ENCODE measurements around the gene KRTAP5-10.
"Not testable (repeated sequence)": the region's sequence is repeated elsewhere in the genome, so short reads cannot be mapped to it uniquely, and the experiment has no call there.

KRTAP5-10 gene

DNA sequence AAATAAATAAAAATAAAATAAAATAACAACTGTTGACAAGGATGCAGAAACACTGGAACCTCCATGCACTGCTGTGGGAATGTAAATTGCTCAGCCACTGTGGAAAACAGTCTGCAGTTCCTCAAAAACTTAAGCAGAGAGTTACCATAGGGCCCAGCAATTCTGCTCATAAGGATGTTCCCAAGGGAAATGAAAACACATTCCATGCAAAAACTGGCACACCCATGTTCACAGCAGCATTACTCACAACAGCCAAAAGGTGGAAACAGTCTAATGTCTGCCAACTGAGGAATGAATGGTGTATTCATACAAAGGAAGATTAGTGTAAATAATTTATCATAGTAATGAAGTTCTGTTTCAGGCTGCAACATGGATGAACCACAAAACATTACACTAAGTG lies 3.2 kb upstream of the KRTAP5-10 start:
- Histone ChIP-seq H2AFZ (ENCODE audit: low read length, unreplicated experiment) (no peak overlapping the region), H3K27ac (ENCODE audit: low read depth, low read length) (no peak overlapping the region), H3K27me3 (ENCODE audit: insufficient read depth, low read length) (peaks cover 64% of the 10 kb centered on the region), H3K4me1 (ENCODE audit: control insufficient read depth, insufficient read depth, low read length, unreplicated experiment) (no peaks in the 10 kb centered on the region), H3K79me2 (ENCODE audit: control insufficient read depth, insufficient read depth, low read length, unreplicated experiment) (no peaks in the 10 kb centered on the region), H3K36me3 (ENCODE audit: insufficient read depth, low read length) (no peaks in the 10 kb centered on the region), H3K4me3 (ENCODE audit: low read depth, low read length) (no peak overlapping the region)

DNA sequence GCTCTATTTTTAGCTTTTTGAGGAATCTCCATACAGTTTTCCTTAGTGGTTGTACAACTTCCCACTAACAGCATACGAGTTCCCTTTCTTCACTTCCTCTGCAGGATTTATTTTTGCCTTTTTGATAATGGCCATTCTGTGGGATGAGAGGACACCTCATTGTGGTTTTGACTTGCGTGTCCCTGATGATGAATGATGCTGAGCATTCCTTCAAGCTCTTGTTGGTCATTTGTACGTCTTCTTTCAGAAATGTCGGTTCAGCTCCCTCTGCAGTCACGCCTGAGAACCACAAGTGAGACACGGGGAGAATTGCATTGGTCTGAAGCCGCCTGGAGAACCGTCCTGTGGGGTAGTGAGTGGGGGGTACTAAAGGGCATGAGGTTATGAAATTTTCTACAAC lies 2.0 kb upstream of the KRTAP5-10 start:
- H3K36me3 ChIP-seq (ENCODE audit: insufficient read depth, low read length): no peaks in the 10 kb centered on the region
- no peak overlapping the region for H3K4me3 ChIP-seq (ENCODE audit: low read depth, low read length)
- no peak overlapping the region for H3K27ac ChIP-seq (ENCODE audit: low read depth, low read length)
- H3K27me3 ChIP-seq (ENCODE audit: insufficient read depth, low read length): peaks cover 63% of the 10 kb centered on the region
- no peaks in the 10 kb centered on the region for H3K79me2 ChIP-seq (ENCODE audit: control insufficient read depth, insufficient read depth, low read length, unreplicated experiment)
- no peak overlapping the region for H2AFZ ChIP-seq (ENCODE audit: low read length, unreplicated experiment)
- no peaks in the 10 kb centered on the region for H3K4me1 ChIP-seq (ENCODE audit: control insufficient read depth, insufficient read depth, low read length, unreplicated experiment)

DNA sequence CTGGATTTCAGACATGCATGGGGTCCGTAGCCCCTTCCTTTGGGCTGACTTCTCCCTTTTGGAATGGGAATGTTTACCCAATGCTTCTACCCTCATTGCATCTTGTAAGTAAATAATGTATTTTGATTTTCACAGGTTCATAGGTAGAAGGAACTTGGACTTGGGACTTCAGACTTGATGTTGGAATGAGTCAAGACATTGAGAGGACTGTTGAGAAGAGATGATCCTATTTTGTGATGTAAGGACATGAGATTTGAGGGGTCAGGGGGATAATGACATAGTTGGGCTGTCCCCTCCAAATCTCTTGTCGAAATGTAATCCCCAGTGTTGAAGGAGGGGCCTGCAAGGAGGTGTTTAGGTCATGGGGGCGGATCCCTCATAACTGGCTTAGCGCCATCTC lies 933 bp upstream of the KRTAP5-10 start:
- no peak overlapping the region for H2AFZ ChIP-seq (ENCODE audit: low read length, unreplicated experiment)

DNA sequence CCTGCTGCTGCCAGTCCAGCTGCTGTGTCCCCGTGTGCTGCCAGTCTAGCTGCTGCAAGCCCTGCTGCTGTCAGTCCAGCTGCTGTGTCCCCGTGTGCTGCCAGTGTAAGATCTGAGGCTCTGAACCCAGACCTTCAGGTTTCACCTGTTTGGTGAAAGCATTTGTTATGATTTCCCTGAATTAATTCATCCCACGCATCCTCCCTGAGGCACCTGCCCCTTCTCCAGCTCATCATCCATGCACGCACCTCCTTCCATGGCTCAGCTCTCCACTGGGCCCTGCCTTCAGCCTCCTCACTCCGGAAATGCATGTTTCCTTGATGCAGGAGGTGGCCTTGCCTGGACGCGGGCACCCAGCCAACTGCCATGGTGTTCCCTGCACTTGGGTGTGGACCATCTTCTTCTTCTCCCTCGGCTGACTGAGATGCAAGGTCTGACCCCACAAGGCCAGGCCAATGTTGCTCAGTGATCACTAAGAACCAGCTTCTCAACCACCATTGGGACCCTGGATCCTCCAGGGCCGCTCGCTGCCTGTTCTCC lies 788 bp downstream of the KRTAP5-10 start:
- H2AFZ ChIP-seq (ENCODE audit: low read length, unreplicated experiment): no peak overlapping the region
- H3K27me3 ChIP-seq (ENCODE audit: insufficient read depth, low read length): peaks cover 59% of the 10 kb centered on the region
- no peaks in the 10 kb centered on the region for H3K79me2 ChIP-seq (ENCODE audit: control insufficient read depth, insufficient read depth, low read length, unreplicated experiment)
- no peak overlapping the region for H3K27ac ChIP-seq (ENCODE audit: low read depth, low read length)
- no peaks in the 10 kb centered on the region for H3K4me1 ChIP-seq (ENCODE audit: control insufficient read depth, insufficient read depth, low read length, unreplicated experiment)
- no peaks in the 10 kb centered on the region for H3K36me3 ChIP-seq (ENCODE audit: insufficient read depth, low read length)
- H3K4me3 ChIP-seq (ENCODE audit: low read depth, low read length): no peak overlapping the region

More for the DNA sequence above, 933 bp upstream of the KRTAP5-10 start:
- Histone ChIP-seq H3K27me3 (ENCODE audit: insufficient read depth, low read length) (peaks cover 61% of the 10 kb centered on the region), H3K36me3 (ENCODE audit: insufficient read depth, low read length) (no peaks in the 10 kb centered on the region), H3K79me2 (ENCODE audit: control insufficient read depth, insufficient read depth, low read length, unreplicated experiment) (no peaks in the 10 kb centered on the region), H3K4me1 (ENCODE audit: control insufficient read depth, insufficient read depth, low read length, unreplicated experiment) (no peaks in the 10 kb centered on the region), H3K4me3 (ENCODE audit: low read depth, low read length) (no peak overlapping the region), H3K27ac (ENCODE audit: low read depth, low read length) (no peak overlapping the region)

DNA sequence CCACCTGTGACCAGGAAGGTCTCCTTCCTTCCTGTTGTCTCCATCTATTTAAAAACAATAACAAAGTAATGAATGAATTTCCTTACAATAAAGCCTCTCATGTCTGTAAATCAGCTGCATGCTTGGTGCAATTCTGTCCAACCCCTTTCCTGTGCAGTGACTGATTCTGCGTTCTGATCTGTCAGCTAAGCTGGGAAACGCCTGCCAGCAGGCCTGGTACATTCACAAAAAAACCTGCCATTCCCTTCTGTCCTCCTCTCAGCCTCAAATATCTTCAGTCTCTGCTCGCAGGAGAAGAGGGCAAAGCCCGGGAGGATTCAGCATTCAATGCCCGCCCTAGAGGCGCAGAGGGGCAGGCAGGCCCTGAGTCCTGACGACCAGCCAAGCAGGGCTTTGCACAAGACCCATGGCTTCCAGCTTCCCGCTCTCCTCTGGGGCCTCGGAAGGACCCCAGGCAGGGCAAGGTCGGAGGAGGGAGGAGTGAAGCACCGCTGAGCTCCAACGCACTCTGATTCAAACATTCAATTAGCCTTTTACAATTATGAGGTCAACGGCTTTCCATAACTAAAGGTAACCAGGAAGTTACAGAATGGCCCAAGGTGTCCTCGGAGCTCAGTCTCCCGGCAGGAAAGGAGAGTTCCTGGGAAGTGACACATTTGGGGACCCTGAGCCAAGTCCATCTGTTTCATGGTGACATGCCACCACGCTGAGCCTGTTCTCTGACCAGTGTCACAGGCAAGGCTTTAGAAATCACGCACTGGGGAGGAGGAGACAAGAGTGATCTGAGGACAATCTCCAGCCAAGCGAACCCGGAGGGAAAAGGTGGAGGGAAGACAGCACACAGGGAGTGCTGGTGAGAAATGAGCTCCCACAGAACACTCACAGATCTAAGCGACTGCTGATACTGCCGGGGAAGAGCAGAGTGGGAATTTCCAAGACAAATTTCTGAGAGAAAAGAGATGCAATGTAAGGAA lies 1.6 kb downstream of the KRTAP5-10 start:
- not testable (repeated sequence) for H3K36me3 ChIP-seq (ENCODE audit: insufficient read depth, low read length); H2AFZ ChIP-seq (ENCODE audit: low read length, unreplicated experiment); H3K4me1 ChIP-seq (ENCODE audit: control insufficient read depth, insufficient read depth, low read length, unreplicated experiment); H3K4me3 ChIP-seq (ENCODE audit: low read depth, low read length); H3K79me2 ChIP-seq (ENCODE audit: control insufficient read depth, insufficient read depth, low read length, unreplicated experiment); H3K27ac ChIP-seq (ENCODE audit: low read depth, low read length)
- H3K27me3 ChIP-seq (ENCODE audit: insufficient read depth, low read length): peaks cover 52% of the 10 kb centered on the region

DNA sequence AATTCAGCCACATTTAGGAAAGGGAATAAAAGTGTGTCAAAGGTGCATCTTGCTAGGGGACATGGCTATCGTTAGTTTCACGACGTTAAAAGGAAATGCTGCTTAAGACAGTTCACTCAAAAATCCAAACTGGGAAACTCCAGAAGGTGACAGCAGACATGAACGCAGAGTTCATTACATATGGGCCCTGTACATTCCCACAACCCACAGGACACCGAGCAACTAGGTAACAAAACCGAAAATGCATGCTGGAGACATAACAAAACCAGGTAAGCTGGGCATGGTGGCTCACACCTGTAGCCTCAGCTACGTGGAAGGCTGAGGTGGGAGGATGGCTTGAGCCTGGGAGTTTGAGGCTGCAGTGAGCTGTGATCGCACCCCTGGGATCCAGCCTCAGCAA lies 2.3 kb downstream of the KRTAP5-10 start:
- H3K79me2 ChIP-seq (ENCODE audit: control insufficient read depth, insufficient read depth, low read length, unreplicated experiment); H3K36me3 ChIP-seq (ENCODE audit: insufficient read depth, low read length); H3K4me1 ChIP-seq (ENCODE audit: control insufficient read depth, insufficient read depth, low read length, unreplicated experiment); H3K27ac ChIP-seq (ENCODE audit: low read depth, low read length); H2AFZ ChIP-seq (ENCODE audit: low read length, unreplicated experiment); H3K4me3 ChIP-seq (ENCODE audit: low read depth, low read length): not testable (repeated sequence)
- peaks cover 46% of the 10 kb centered on the region for H3K27me3 ChIP-seq (ENCODE audit: insufficient read depth, low read length)

DNA sequence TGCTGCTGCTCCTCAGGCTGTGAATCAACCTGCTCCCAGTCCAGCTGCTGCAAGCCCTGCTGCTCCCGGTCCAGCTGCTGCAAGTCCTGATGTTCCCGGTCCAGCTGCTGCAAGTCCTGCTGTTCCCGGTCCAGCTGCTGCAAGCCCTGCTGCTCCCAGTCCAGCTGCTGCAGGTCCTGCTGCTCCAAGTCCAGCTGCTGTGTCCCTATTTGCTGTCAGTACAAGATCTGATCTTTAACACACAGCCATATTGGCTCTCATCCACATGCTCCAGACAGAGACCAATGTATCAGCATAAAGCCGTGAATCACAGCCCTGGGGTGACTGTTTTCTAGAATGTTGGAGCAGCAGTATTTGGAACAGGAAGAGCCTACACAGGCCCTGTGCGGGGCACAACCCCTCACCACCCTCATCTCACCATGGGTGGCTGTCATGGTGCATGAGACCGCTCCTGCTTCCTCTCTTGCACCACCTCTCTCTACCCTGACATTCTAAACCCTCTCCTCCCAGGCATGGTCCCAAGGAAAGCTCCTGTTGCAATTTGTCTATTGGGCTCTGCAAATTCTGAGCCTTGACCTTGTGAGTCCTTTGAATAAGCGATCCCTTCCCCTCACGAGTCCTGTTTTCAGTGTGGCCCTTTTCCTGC lies 3.5 kb downstream of the KRTAP5-10 start:
- no peaks in the 10 kb centered on the region for H3K36me3 ChIP-seq (ENCODE audit: insufficient read depth, low read length)
- no peak overlapping the region for H2AFZ ChIP-seq (ENCODE audit: low read length, unreplicated experiment)
- H3K27me3 ChIP-seq (ENCODE audit: insufficient read depth, low read length): peaks cover 46% of the 10 kb centered on the region
- no peak overlapping the region for H3K4me3 ChIP-seq (ENCODE audit: low read depth, low read length)
- H3K27ac ChIP-seq (ENCODE audit: low read depth, low read length): no peak overlapping the region
- no peaks in the 10 kb centered on the region for H3K4me1 ChIP-seq (ENCODE audit: control insufficient read depth, insufficient read depth, low read length, unreplicated experiment)
- no peaks in the 10 kb centered on the region for H3K79me2 ChIP-seq (ENCODE audit: control insufficient read depth, insufficient read depth, low read length, unreplicated experiment)

DNA sequence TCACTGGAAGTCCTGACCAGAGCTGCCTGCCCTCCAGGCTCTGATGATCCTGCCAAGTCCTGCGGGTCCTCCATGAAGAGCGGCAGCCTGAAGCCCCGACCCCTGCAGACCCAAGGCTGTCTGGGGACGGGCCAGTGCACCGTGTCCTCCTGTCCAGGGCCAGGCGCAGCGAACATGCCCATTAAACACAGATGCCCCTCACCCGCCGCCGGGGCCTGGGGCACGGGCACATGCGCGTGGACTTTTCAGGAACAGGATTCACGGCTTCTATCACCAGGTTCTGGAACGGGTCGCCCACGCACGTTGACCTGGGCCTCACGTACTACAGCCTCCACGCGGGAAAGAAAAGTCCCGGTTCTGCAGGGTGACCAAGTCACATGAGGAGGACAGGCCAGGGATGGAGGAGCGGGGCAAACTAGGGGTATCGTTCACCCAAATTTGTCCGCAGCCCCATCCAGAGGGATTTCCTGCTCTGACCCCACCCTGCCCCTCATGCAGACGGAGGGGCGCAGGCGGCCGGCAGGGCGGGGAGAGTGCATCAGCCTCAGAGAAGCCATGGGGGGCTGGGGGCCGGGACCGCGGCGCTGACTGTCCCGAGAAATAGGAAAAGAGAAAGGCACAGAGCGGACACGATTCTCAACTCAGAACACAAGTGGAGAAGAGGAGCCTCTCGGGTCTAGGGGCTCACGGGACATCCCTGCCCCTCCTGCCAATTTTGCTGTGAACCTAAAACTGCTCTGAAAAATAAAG lies 5.9 kb downstream of the KRTAP5-10 start:
- not testable (repeated sequence) for H2AFZ ChIP-seq (ENCODE audit: low read length, unreplicated experiment); H3K4me3 ChIP-seq (ENCODE audit: low read depth, low read length); H3K4me1 ChIP-seq (ENCODE audit: control insufficient read depth, insufficient read depth, low read length, unreplicated experiment); H3K27ac ChIP-seq (ENCODE audit: low read depth, low read length); H3K79me2 ChIP-seq (ENCODE audit: control insufficient read depth, insufficient read depth, low read length, unreplicated experiment); H3K36me3 ChIP-seq (ENCODE audit: insufficient read depth, low read length)
- peaks cover 62% of the 10 kb centered on the region for H3K27me3 ChIP-seq (ENCODE audit: insufficient read depth, low read length)

DNA sequence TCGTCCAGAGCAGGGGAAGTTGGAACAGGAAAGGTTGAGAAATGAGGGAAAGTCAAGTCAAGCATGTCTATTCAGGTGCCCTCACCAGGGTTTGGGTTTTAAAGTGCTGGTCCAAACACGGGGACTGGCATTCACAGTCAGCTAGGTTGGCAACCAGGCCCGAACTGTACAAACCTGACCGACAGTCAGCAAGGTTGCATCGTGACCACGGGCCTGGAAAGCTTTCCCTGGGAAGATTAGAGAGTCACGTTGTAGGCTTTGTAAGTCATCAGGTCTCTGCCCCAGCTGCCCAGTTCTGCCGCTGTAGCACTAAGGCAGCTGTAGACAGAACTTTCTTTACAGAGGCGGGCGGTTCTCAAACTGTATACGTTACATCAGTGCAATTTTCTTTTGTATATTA lies 7.4 kb downstream of the KRTAP5-10 start:
- H3K27ac ChIP-seq (ENCODE audit: low read depth, low read length): no peak overlapping the region
- no peak overlapping the region for H3K4me3 ChIP-seq (ENCODE audit: low read depth, low read length)
- H2AFZ ChIP-seq (ENCODE audit: low read length, unreplicated experiment): no peak overlapping the region
- H3K36me3 ChIP-seq (ENCODE audit: insufficient read depth, low read length): no peaks in the 10 kb centered on the region
- no peaks in the 10 kb centered on the region for H3K4me1 ChIP-seq (ENCODE audit: control insufficient read depth, insufficient read depth, low read length, unreplicated experiment)
- no peaks in the 10 kb centered on the region for H3K79me2 ChIP-seq (ENCODE audit: control insufficient read depth, insufficient read depth, low read length, unreplicated experiment)
- H3K27me3 ChIP-seq (ENCODE audit: insufficient read depth, low read length): peaks cover 57% of the 10 kb centered on the region

DNA sequence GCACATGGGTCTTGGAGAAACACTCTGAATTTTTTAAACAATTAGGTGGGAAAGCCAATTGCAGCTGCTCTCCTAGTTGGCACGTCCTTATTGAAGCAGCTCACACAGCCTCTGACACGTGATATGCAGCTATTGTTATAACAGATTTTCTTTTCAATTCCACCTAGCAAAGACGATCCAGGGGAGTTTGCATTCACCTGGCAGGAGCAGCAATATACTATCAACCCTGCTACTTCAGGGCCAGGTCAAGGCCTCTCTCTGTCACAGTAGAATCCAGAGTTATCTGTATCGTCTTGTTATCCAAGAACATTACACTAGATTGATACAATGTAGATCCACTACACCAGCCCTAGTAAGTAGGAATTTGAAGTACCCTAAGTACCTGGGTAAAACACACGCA lies 9.1 kb downstream of the KRTAP5-10 start:
- no peak overlapping the region for H3K27ac ChIP-seq (ENCODE audit: low read depth, low read length)
- H3K36me3 ChIP-seq (ENCODE audit: insufficient read depth, low read length): no peaks in the 10 kb centered on the region
- H3K79me2 ChIP-seq (ENCODE audit: control insufficient read depth, insufficient read depth, low read length, unreplicated experiment): no peaks in the 10 kb centered on the region
- H3K4me3 ChIP-seq (ENCODE audit: low read depth, low read length): no peak overlapping the region
- no peaks in the 10 kb centered on the region for H3K4me1 ChIP-seq (ENCODE audit: control insufficient read depth, insufficient read depth, low read length, unreplicated experiment)
- H3K27me3 ChIP-seq (ENCODE audit: insufficient read depth, low read length): peaks cover 44% of the 10 kb centered on the region
- H2AFZ ChIP-seq (ENCODE audit: low read length, unreplicated experiment): no peak overlapping the region
